Stimulated activated CD8-positive, alpha-beta memory T cell treated with anti-CD3 and anti-CD28 coated beads, Interleukin-7, amount 100 ng/mL, for 48 hours (primary cell): ENCODE results near the gene ZNF598.

ENCODE experiments used
- DNase-seq, 2 donors: peaks; one replicate each; pipeline ENCODE4 v3.0.0-alpha.2; 2020; ENCODE audit warnings: low read depth in 1 of 2; ENCODE audit errors: extremely low read depth in 1 of 2

ZNF598 gene

DNA sequence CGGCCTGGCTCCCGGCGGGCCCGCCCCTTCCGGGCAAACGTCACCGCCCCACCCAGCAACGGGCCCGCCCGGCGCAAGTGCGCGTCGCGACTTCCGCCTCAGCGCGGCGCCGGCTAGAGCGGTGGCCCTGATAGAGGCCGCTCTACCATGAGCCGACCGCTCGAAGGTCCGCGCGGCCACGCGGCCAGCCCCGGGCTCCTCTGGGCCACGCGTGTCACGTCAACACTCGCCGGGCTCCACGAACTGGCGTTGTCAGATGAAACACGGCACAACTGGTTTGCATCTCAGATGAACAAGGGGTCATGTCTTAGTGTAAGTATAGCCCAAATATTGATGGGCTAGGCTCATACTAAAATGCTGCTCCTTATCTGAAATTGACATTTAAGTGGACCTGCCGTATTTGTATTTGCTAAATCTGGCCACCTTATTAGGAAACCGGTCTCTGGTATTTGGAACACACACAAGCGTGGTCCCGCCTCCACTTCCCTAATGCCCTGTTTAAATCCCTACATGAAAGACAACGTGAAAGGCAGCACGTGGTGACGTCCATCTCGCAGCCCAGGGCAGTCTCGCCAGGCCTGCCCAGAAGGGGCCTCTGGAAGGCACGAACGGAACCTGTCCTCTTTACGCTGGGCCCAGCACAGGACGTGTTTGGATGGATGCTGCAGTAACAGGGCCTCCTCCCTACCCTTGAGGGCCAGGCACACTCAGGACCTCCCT is at the start of gene ZNF598:
Gene ZNF598 (minus strand): TSS at position 31 of the 720 bp plus-strand sequence.
- DNase-seq = peak in 1 of 2 donors; percentile 69

- no peak for DNase-seq
These were observed 49.3 kb upstream of the ZNF598 start for GRCh38 chr16:2058872-2059271.

DNA sequence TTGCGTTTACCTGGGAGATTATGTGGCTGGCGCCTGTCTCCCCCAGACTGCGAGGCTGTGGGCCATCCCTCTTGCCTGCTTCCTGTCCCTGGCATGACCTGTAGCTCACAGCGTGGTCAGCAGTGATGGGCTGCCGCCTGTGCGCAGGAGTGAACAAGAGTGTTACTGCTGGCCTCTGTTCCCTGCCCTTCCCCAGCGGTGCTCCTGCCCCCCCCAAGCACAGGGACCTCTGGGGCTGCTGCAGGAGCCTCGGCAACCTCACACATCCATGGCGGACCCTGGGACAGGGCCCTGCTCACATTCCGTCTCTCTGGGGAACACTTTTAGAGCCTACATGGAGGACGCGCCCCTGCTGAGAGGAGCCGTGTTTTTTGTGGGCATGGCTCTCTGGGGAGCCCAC is 48.8 kb upstream of the ZNF598 start:
- DNase-seq = no peak

- DNase-seq = no peak
These were observed 47.8 kb upstream of the ZNF598 start for GRCh38 chr16:2057438-2057837.

GRCh38 chr16:2056681-2057407 is 47.2 kb upstream of the ZNF598 start:
- no peak for DNase-seq

GRCh38 chr16:2056077-2056476 is 46.5 kb upstream of the ZNF598 start:
- no peak for DNase-seq

GRCh38 chr16:2054543-2055245 is 45.1 kb upstream of the ZNF598 start:
- no peak for DNase-seq

GRCh38 chr16:2053897-2054296 is 44.3 kb upstream of the ZNF598 start:
- no peak for DNase-seq

DNA sequence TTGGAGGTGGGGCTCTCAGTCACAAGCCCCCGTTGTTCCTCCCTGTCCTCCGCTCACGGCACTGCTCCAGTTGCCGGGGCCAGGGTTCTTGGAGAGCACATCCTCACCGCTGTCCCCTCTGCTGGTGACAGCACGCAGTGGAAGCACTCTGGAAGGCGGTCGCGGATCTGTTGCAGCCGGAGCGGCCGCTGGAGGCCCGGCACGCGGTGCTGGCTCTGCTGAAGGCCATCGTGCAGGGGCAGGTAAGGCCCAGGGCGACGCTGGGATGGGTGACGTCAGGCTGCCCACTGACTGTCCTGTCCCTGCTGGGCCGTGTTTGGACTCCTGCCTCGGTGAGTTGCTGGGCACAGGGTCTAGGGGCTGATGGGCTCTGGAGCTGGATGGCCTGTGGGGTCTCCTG is 43.6 kb upstream of the ZNF598 start:
- no peak for DNase-seq

DNA sequence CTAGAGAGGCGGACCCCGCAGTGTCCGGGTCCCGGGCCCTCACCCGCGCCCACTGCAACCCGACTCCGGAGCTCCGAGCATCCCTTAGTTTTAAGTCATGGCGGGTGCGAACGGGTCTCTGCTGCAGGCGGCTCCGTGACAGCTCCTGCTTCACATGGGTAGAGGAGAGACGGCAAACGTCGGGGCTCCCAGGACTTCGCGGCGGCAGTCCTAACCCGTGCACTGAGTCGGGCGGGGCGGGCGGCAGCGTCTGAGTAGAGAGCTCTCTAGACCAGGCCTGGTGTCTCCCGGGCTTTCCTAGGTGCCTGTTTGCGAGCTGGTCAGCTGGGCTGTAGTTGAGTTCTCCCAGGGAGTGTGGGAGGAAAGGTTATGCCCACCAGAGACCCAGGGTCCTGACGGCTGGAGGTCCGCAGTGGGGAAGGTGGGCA is 38.5 kb upstream of the ZNF598 start:
- DNase-seq = no peak

- peak; percentile 93 to 94 for DNase-seq
These were observed 37.9 kb upstream of the ZNF598 start, which contains the start of the genes NTHL1 and TSC2 for GRCh38 chr16:2047330-2048115. Gene NTHL1 (minus strand): TSS chr16:2047834. CDS start chr16:2047823, 11 bp downstream. Gene TSC2 (plus strand): TSS chr16:2047985. CDS start chr16:2048616, 631 bp downstream.

DNA sequence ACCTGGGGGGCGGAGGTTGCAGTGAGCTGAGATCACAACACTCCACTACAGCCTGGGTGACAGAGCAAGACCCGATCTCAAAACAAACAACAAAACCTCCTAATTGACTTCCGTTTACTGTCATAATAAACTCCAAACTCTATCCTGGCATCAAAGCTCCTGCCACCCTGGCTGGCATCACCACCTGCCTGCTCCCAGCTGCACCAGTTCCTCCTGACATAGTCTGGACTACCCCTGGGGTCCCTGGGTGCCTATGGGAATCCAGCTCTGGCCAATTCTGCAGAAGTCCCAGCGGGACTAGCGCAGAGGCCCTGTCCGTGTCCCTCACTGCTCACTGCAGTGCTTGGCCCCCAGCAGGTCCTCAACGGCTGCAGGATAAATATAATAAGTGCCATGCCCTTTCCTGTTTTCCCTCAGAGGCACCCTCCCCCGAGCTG is 37.3 kb upstream of the ZNF598 start:
- no peak for DNase-seq

DNA sequence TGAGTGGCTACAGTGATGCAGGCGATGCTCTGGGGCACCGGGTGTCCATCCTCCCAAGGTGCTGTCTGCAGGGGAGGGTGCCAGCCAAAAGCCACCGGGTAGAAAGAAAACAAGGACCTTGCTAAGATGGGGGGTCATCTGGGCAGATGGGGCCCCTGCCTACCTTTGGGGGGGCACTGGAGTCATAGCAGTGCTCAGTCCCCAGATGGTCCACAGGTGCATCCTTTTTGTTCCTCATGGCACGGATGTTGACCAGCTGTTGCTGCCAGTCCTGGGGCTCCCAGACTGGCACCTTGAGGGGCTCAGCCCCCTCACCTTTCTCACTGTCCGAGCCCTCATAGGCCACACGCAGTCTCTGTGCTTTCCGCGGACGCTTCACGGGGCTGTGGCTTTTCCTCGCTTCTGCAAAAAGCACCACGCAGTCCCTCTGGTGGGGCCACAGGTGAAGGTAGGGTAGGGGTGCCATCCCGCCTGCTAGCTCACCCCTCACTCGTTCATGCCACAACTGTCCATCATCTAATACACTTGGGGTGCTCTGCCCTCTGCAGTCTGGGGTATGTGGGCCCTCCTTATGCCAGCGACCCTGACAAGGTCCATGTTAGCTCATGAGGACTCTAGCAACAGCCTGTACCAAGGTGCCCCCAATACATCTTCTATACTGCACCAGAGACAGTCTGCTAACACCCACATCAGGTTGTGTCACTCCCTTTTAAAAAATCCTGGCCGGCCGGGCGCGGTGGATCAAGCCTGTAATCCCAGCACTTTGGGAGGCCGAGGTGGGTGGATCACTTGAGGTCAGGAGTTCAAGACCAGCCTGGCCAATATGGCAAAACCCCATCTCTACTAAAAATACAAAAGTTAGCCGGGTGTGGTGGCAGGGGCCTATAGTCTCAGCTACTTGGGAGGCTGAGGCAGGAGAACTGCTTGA is 36.6 kb upstream of the ZNF598 start:
- no peak for DNase-seq

GRCh38 chr16:2044541-2044940 is 34.9 kb upstream of the ZNF598 start:
- no peak for DNase-seq

GRCh38 chr16:2043667-2044451 is 34.2 kb upstream of the ZNF598 start:
- no peak for DNase-seq

GRCh38 chr16:2042986-2043666 is 33.5 kb upstream of the ZNF598 start:
- DNase-seq = no peak

GRCh38 chr16:2042171-2042985 is 32.8 kb upstream of the ZNF598 start:
- no peak for DNase-seq
